Inflammatory macrophage (primary cell): ENCODE data around the gene LRRC7.

Source experiments
- DNase-seq, 2 donors: peaks; one replicate each; pipeline ENCODE4 v3.0.0-alpha.2; 2020 to 2022

The LRRC7 gene

GRCh38 chr1:70112838-70113237 lies 545.1 kb downstream of the LRRC7 start:
- DNase-seq, result no peak

GRCh38 chr1:70115315-70115714 lies 547.6 kb downstream of the LRRC7 start:
- no peak for DNase-seq

GRCh38 chr1:70117046-70117445 lies 549.3 kb downstream of the LRRC7 start:
- DNase-seq, result no peak

- peak; percentile 50 to 75 for DNase-seq
Observed at GRCh38 chr1:70134148-70134547, 566.4 kb downstream of the LRRC7 start.

GRCh38 chr1:70140343-70140742 lies 572.6 kb downstream of the LRRC7 start:
- no peak for DNase-seq

GRCh38 chr1:70140894-70141293 lies 573.2 kb downstream of the LRRC7 start:
- DNase-seq, result no peak

GRCh38 chr1:70142075-70142474 lies 574.4 kb downstream of the LRRC7 start:
- no peak for DNase-seq

GRCh38 chr1:70143048-70143659 lies 575.4 kb downstream of the LRRC7 start:
- no peak for DNase-seq

- no peak for DNase-seq
Observed at GRCh38 chr1:70146488-70146887, 578.8 kb downstream of the LRRC7 start.

- no peak for DNase-seq
Observed at GRCh38 chr1:70150444-70150843, 582.7 kb downstream of the LRRC7 start.

- DNase-seq, result no peak
Observed at GRCh38 chr1:70153739-70154138, 586.0 kb downstream of the LRRC7 start.

GRCh38 chr1:70156529-70157120 lies 588.9 kb downstream of the LRRC7 start:
- no peak for DNase-seq

- DNase-seq, result no peak
Observed at GRCh38 chr1:70164350-70164749, 596.6 kb downstream of the LRRC7 start.

GRCh38 chr1:70168283-70168682 lies 600.6 kb downstream of the LRRC7 start:
- DNase-seq, result no peak

- no peak for DNase-seq
Observed at GRCh38 chr1:70169018-70169839, 601.5 kb downstream of the LRRC7 start.

- DNase-seq, result no peak
Observed at GRCh38 chr1:70171512-70171911, 603.8 kb downstream of the LRRC7 start.
